Measurements from ENCODE around the gene CHPF. TPM values are rescaled to one million over a fixed set of nuclear protein-coding genes. Genes with fewer than 3 reads are reported as not detected.

Gene CHPF
- total RNA-seq, 1 experiment from 2014 or later = 17.5 TPM

DNA sequence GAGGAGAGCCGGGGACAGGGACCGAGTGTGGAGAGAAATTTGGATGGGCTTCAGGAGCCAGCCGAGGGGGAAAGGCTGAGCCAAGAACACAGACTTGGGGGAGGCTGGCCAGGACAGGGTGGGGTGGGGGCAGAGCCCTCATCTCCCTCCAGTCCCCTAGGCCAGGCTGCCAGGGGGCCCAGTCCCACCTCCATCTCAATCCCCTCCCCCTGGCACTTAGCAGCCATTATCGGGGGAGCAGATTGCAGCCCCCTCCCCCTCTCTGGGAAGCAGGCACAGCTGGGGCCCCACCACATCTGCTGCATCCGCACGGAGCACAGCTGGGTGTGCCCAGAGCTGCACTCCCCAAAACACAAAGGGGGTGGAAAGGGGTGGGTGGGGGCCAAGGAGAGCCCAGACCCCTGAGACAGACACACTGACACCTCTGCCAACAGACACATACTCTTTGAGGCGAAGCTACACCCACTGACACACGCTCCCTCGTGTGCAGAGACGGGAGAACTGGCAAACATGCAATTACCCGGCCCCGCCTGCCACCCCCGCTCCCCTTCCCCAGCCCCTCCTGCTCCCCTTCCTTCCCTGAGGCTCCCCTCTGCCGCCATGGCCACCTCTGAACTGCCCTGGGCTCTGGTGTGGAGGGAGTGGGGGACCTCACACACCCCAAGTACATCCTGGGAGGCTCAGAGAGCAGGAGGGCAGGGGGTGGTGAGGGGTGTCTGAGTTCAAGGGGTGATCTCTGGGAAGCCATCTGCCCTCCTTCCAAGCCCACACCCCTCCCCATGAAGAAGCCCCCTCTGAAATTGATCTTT lies 34.4 kb downstream of the CHPF start:
- Histone ChIP-seq H3K27me3 (ENCODE audit: control insufficient read depth, insufficient read depth, low read length) (no peaks in the 10 kb centered on the region; the same call in 1 of the 2 replicates), H3K36me3 (ENCODE audit: control insufficient read depth, insufficient read depth, low read length) (no peaks in the 10 kb centered on the region), H3K4me1 (ENCODE audit: control insufficient read depth, insufficient read depth, low read length) (peaks cover 22% of the 10 kb centered on the region), H3K4me3 (ENCODE audit: low read depth in 2 of 2, low read length in 2 of 2) (no peak overlapping the region; a peak in 2 of 4 replicates), H3K9me3 (ENCODE audit: control insufficient read depth, insufficient read depth, low read depth, low read length) (no peaks in the 10 kb centered on the region), H3K27ac (ENCODE audit: low read length) (no peak overlapping the region)
- CTCF ChIA-PET = interaction anchor here (1.0 to 3.0 kb wide), 9 partner anchors 10 to 121 kb away, joined by 3 to 27 read pairs (median 5); partner anchors contain the start of genes DNPEP and GMPPA
- TF ChIP-seq POLR2AphosphoS5 (IDR thresholded peaks at IDR 0.05; ENCODE audit: low read depth, low read length) (no peak), TCF7L2 (IDR thresholded peaks at IDR 0.05; ENCODE audit: low read depth, low read length) (no peak), CTCF (IDR thresholded peaks at IDR 0.05) (no peak), SIN3A (IDR thresholded peaks at IDR 0.05; ENCODE audit: borderline replicate concordance, insufficient read depth, low read depth, low read length) (no peak)
- TF ChIP-seq, protein P1, sequence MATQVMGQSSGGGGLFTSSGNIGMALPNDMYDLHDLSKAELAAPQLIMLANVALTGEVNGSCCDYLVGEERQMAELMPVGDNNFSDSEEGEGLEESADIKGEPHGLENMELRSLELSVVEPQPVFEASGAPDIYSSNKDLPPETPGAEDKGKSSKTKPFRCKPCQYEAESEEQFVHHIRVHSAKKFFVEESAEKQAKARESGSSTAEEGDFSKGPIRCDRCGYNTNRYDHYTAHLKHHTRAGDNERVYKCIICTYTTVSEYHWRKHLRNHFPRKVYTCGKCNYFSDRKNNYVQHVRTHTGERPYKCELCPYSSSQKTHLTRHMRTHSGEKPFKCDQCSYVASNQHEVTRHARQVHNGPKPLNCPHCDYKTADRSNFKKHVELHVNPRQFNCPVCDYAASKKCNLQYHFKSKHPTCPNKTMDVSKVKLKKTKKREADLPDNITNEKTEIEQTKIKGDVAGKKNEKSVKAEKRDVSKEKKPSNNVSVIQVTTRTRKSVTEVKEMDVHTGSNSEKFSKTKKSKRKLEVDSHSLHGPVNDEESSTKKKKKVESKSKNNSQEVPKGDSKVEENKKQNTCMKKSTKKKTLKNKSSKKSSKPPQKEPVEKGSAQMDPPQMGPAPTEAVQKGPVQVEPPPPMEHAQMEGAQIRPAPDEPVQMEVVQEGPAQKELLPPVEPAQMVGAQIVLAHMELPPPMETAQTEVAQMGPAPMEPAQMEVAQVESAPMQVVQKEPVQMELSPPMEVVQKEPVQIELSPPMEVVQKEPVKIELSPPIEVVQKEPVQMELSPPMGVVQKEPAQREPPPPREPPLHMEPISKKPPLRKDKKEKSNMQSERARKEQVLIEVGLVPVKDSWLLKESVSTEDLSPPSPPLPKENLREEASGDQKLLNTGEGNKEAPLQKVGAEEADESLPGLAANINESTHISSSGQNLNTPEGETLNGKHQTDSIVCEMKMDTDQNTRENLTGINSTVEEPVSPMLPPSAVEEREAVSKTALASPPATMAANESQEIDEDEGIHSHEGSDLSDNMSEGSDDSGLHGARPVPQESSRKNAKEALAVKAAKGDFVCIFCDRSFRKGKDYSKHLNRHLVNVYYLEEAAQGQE (IDR thresholded peaks at IDR 0.05; ENCODE audit: insufficient read depth in 1 of 2, low read depth in 2 of 2, low read length in 1 of 2) = no peak
- BruUV-seq (replicated peaks) = no TSS peak
- in situ Hi-C loops (cut with HindIII; ENCODE audit: low pct_unique_long_range_greater_than_20kb, low sequenced_read_pairs) (no loop called here), intact Hi-C loops (cut with micrococcal nuclease; ENCODE audit: unreplicated experiment) (no loop called here)
- no peak for DNase-seq (ENCODE audit: low read depth, low spot score)
- ATAC-seq = peak; percentile 52
- POLR2A ChIA-PET = no interaction called here

DNA sequence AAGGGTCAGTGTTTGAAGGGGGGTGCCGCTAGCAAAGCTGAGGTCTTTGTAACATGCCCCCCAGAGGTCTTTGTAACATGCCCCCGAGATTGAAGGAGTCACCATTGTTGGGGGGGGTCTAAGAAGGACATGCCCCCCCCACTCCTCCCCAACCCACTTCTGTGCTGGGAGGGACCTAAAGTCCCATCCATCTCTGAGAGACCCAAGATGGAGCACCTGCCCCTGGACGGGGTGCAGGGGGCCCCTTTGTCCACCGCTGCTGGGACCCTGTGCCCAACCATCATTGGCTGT lies 35.2 kb downstream of the CHPF start:
- H3K4me1 ChIP-seq (ENCODE audit: control insufficient read depth, insufficient read depth, low read length) = peaks cover 22% of the 10 kb centered on the region
- in situ Hi-C loops (cut with HindIII; ENCODE audit: low pct_unique_long_range_greater_than_20kb, low sequenced_read_pairs) = no loop called here
- intact Hi-C loops (cut with micrococcal nuclease; ENCODE audit: unreplicated experiment) = no loop called here
- no peak overlapping the region for H3K4me3 ChIP-seq (ENCODE audit: low read depth in 2 of 2, low read length in 2 of 2)
- no peaks in the 10 kb centered on the region; the same call in 1 of the 2 replicates for H3K27me3 ChIP-seq (ENCODE audit: control insufficient read depth, insufficient read depth, low read length)
- POLR2A ChIA-PET = no interaction called here
- CTCF ChIA-PET = interaction anchor here (1.4 to 3.0 kb wide), 2 partner anchors 13 to 22 kb away, joined by 4 to 24 read pairs; a partner anchor contains a TSS
- no peaks in the 10 kb centered on the region for H3K36me3 ChIP-seq (ENCODE audit: control insufficient read depth, insufficient read depth, low read length)
- H3K27ac ChIP-seq (ENCODE audit: low read length) = no peak overlapping the region
- no TSS peak for BruUV-seq (replicated peaks)
- no peaks in the 10 kb centered on the region for H3K9me3 ChIP-seq (ENCODE audit: control insufficient read depth, insufficient read depth, low read depth, low read length)
- TF ChIP-seq, protein P1 (IDR thresholded peaks at IDR 0.05; ENCODE audit: insufficient read depth in 1 of 2, low read depth in 2 of 2, low read length in 1 of 2) = no peak
- no peak for TF ChIP-seq TCF7L2 (IDR thresholded peaks at IDR 0.05; ENCODE audit: low read depth, low read length)
- no peak for TF ChIP-seq POLR2AphosphoS5 (IDR thresholded peaks at IDR 0.05; ENCODE audit: low read depth, low read length)
- TF ChIP-seq CTCF (IDR thresholded peaks at IDR 0.05) = no peak
- TF ChIP-seq SIN3A (IDR thresholded peaks at IDR 0.05; ENCODE audit: borderline replicate concordance, insufficient read depth, low read depth, low read length) = no peak
- DNase-seq (ENCODE audit: low read depth, low spot score) (no peak), ATAC-seq (no peak)

Data from Panc1 (cell line).